Activated B cell treated with CpG ODN at 0.5 μM for 24 hours (primary cell): Measurements from ENCODE around the gene ZNF841. TPM values are rescaled to one million over a fixed set of nuclear protein-coding genes. Genes with fewer than 3 reads are reported as not detected.
A peak's percentile ranks its signal among the peaks of the same experiment; 100 is the strongest.

Experiments used
- ATAC-seq: fragments of 200-7000 bp; cut with Tn5 transposase; one replicate; pipeline ENCODE4 v1.10.0; 2021; ENCODE audit warnings: low read depth, mild to moderate bottlenecking, moderate library complexity
- CTCF ChIA-PET: fragments of 350-600 bp; sonication (Branson Sonifier 250); formaldehyde crosslinking; loops from one replicate; lab custom pipeline; 2021; ENCODE audit warnings: antibody characterized with exemption; lab: Charles Lee
- POLR2A ChIA-PET: fragments of 350-600 bp; sonication (Branson Sonifier 250); formaldehyde crosslinking; loops from one replicate; lab custom pipeline; 2021; ENCODE audit warnings: antibody characterized with exemption; lab: Charles Lee
- DNase-seq: peaks from one replicate; pipeline ENCODE4 v3.0.0; 2022
- H3K27ac Mint-ChIP-seq: one replicate; pipeline ENCODE4 v1.8.0; 2020; ENCODE audit warnings: mixed read lengths
- H3K27me3 Mint-ChIP-seq: one replicate; pipeline ENCODE4 v1.8.0; 2021; ENCODE audit warnings: mixed read lengths
- H3K36me3 Mint-ChIP-seq: one replicate; pipeline ENCODE4 v1.8.0; 2021; ENCODE audit warnings: low read depth, mixed read lengths
- H3K4me1 Mint-ChIP-seq: one replicate; pipeline ENCODE4 v1.8.0; 2021; ENCODE audit warnings: mixed read lengths
- H3K4me3 Mint-ChIP-seq: one replicate; pipeline ENCODE4 v1.8.0; 2020; ENCODE audit warnings: mild to moderate bottlenecking, mixed read lengths
- H3K9me3 Mint-ChIP-seq: one replicate; pipeline ENCODE4 v1.8.0; 2020; ENCODE audit warnings: mixed read lengths
- intact Hi-C: fragments of 100-400 bp; cut with micrococcal nuclease; formaldehyde crosslinking; loops from one replicate; pipeline ENCODE4 v1.15.1; 2024
- total RNA-seq: library from RNA; stranded (reverse); gene quantifications from 2 replicates; pipeline ENCODE4 v1.2.3, GENCODE V29; 2022
- TF ChIP-seq, protein P1 (sequence below): fragments of 200-600 bp; IDR thresholded peaks from one replicate; pipeline ENCODE4 v1.8.0; 2022; ENCODE audit warnings: antibody characterized with exemption, mild to moderate bottlenecking

Gene ZNF841
- total RNA-seq, 1 donor from 2014 or later, result 42.7 TPM

DNA sequence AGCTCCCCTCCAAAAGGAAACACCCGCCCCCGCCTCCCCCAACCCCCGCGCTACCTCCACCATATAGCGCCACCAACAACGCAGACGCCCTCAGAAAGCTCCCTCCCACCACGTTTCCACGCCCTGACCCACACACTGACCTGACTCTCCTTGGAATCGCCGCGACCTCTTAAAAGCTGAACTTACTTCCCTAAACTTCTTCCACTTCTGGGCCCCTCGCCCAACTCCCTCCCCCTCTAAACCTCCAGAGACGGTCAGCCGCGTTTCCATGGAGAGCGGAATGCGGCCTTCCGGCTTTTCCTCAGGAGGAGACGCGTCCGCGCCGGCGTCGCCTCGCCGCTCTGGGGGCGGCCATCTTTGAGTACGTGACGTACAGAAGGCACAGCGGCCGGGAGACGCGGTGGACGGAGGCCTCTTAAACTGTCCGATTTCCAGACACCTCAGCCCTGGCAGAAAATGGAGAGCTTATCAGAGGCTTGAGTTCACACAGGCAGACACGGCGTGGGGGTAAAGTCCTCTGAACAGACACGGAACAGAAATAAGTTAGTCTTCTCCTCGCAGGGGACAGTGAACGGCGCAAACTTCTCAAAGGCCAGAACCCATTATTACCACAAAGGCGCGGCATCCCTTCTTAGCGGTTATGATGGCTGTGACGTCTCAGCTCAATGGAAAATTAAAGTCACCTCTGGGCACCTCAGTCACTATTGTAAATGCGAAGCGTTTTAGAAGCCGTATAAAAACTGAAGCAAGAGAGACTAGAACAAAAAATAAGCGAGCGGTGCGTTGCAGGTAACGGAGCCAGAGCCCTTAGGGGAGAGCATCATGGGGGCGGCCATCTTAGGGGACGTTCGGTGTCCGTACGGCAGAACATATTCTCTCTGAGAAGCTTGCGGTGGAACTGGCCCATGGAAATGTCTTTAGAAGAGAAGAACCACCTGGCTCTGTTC lies 46.7 kb downstream of the ZNF841 start, which contains the start of gene ZNF432:
TSS of gene ZNF432 (minus strand) at position 284 of the 947 bp plus-strand sequence. CDS start 1,970 bp downstream, outside the sequence.
- Mint-ChIP-seq H3K27me3 (no peaks in the 10 kb centered on the region), H3K4me1 (peaks cover 19% of the 10 kb centered on the region), H3K9me3 (peaks cover 28% of the 10 kb centered on the region), H3K4me3 (peak within 1 kb of the TSS; percentile 100), H3K27ac (peak within 1 kb of the TSS; percentile 99), H3K36me3 (peaks cover 54% of the 10 kb centered on the region)
- ChIA-PET CTCF (interaction anchor here (0.5 kb wide), 1 partner anchor 26 kb away, joined by 3 read pairs; no protein-coding TSS in a partner anchor), POLR2A (interaction anchor here (0.5 to 2.4 kb wide), 19 partner anchors 12 to 893 kb away, joined by 3 to 34 read pairs (median 4); partner anchors contain the start of genes PPP2R1A, ZNF350, ZNF528 and ZNF613)
- TF ChIP-seq, protein P1, sequence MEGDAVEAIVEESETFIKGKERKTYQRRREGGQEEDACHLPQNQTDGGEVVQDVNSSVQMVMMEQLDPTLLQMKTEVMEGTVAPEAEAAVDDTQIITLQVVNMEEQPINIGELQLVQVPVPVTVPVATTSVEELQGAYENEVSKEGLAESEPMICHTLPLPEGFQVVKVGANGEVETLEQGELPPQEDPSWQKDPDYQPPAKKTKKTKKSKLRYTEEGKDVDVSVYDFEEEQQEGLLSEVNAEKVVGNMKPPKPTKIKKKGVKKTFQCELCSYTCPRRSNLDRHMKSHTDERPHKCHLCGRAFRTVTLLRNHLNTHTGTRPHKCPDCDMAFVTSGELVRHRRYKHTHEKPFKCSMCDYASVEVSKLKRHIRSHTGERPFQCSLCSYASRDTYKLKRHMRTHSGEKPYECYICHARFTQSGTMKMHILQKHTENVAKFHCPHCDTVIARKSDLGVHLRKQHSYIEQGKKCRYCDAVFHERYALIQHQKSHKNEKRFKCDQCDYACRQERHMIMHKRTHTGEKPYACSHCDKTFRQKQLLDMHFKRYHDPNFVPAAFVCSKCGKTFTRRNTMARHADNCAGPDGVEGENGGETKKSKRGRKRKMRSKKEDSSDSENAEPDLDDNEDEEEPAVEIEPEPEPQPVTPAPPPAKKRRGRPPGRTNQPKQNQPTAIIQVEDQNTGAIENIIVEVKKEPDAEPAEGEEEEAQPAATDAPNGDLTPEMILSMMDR, result no peak
- DNase-seq (peak; percentile 82), ATAC-seq (peak; percentile 88)
- intact Hi-C loops, result loop anchor here (1.0 to 5.0 kb wide), 8 partner anchors 21 to 142 kb away; partner anchors contain the start of genes ZNF350, ZNF613, ZNF614 and ZNF615

DNA sequence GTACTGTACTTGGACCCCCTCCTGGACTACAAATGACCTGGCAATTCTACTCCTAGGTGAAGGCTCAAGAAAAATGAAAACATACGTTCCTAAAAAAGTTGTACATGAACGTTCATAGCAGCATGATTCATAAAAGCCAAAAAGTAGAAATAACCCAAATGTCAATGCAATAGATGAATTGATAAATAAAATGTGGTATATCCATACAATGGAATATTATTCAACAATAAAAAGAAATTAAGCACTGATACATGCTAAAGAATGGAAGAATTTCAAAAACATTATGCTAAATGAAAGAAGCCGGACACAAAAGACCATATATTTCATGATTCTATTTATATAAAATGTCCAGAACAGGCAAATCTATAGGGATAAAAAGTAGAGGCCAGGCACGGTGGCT lies 56.4 kb downstream of the ZNF841 start:
- POLR2A ChIA-PET, result no interaction called here
- intact Hi-C loops, result no loop called here
- ATAC-seq (no peak), DNase-seq (no peak)
- Mint-ChIP-seq H3K4me3 (no peak overlapping the region), H3K27me3 (no peaks in the 10 kb centered on the region), H3K4me1 (no peaks in the 10 kb centered on the region), H3K27ac (no peak overlapping the region), H3K9me3 (peaks cover 45% of the 10 kb centered on the region), H3K36me3 (peaks cover 97% of the 10 kb centered on the region)
- TF ChIP-seq, protein P1, result no peak
- CTCF ChIA-PET, result no interaction called here

DNA sequence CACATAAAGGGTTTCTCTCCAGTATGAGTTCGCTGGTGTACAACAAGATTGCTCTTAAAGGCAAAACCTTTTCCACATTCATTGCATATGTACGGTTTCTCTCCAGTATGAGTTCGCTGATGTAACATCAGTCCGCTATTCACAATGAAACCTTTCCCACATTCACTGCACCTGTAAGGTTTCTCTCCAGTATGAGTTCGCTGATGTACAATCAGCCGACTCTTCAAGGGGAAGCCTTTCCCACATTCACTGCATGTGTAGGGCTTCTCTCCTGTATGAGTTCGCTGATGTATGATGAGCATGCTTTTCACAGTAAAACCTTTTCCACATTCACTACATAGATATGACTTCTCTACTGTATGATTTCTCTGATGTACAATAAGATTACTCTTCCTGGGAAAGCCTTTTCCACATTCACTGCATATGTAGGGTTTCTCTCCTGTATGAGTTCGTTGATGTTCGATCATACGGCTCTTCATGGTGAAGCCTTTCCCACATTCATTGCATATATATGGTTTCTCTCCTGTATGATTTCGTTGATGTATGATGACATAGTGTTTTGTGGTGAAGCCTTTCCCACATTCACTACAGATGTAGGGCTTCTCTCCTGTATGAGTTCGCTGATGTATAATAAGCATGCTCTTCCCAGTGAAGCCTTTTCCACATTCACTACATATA lies 61.4 kb downstream of the ZNF841 start:
- intact Hi-C loops, result no loop called here
- Mint-ChIP-seq H3K36me3 (peaks cover 72% of the 10 kb centered on the region), H3K27ac (no peak overlapping the region), H3K9me3 (peaks cover 42% of the 10 kb centered on the region), H3K4me1 (no peaks in the 10 kb centered on the region), H3K27me3 (no peaks in the 10 kb centered on the region), H3K4me3 (no peak overlapping the region)
- CTCF ChIA-PET, result no interaction called here
- POLR2A ChIA-PET, result no interaction called here
- ATAC-seq (no peak), DNase-seq (no peak)
- TF ChIP-seq, protein P1, result no peak

DNA sequence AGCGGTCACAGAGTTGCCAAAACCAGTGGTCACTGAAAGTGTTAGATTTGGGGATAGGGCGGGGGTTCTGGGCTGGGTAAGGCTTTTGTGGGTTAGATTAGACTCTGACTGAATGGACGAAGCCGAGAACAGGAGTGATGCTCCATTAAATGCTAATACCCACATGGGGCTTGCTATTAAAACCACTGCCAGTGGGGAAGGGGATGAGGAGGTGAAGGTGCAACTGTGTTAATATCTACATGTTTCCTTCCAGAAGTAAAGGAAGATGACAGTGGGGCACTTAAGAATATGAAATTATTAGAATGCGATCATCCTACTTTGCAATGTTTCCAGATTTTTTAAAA lies 66.8 kb downstream of the ZNF841 start:
- intact Hi-C loops, result loop anchor here (1.0 kb wide), 7 partner anchors 20 to 269 kb away; partner anchors contain the start of genes ZNF350, ZNF432, ZNF480 and ZNF613
- Mint-ChIP-seq H3K36me3 (peaks cover 62% of the 10 kb centered on the region), H3K9me3 (peaks cover 25% of the 10 kb centered on the region), H3K27ac (peak overlapping the region; percentile 93), H3K4me1 (peaks cover 29% of the 10 kb centered on the region), H3K27me3 (no peaks in the 10 kb centered on the region), H3K4me3 (peak overlapping the region; percentile 98)
- TF ChIP-seq, protein P1, result no peak
- peak; percentile 20 for ATAC-seq
- ChIA-PET CTCF (no interaction called here), POLR2A (interaction anchor here (0.6 to 2.4 kb wide), 8 partner anchors 20 to 498 kb away, joined by 3 to 34 read pairs (median 4); partner anchors contain the start of genes PPP2R1A, ZNF432, ZNF615 and ZNF836)
- DNase-seq, result no peak
